Gastrocnemius medialis (tissue), 4 donors: Measurements from ENCODE around the gene ATP13A3.

Source experiments
- CTCF ChIP-seq, 5 experiments: fragments of 450-650 bp in 3 of 5; fragments of 200-600 bp in 2 of 5; sonication (generic) in 2 of 5; IDR thresholded peaks in 4 of 5; conservative IDR thresholded peaks in 1 of 5; 1 replicate in 4 of 5; 2 replicates in 1 of 5; pipeline ENCODE4 v1.5.1; 2016 to 2019; ENCODE audit warnings: antibody characterized with exemption in 5 of 5, mild to moderate bottlenecking in 3 of 5, moderate library complexity in 3 of 5
- POLR2A ChIP-seq, 2 donors: fragments of 450-650 bp; IDR thresholded peaks; one replicate each; pipeline ENCODE4 v1.6.1; 2017; ENCODE audit warnings: antibody characterized with exemption in 2 of 2, mild to moderate bottlenecking in 2 of 2, moderate library complexity in 2 of 2

GRCh38 chr3:194392576-194392975 is 94.2 kb downstream of the ATP13A3 start:
- TF ChIP-seq CTCF (IDR thresholded peaks at IDR 0.05 in 4 of 5, conservative IDR thresholded peaks at IDR 0.05 in 1 of 5) = no peak
- no peak for TF ChIP-seq POLR2A (IDR thresholded peaks at IDR 0.05)
